GM18951 (cell line): ENCODE data around the gene IGFBP4.

Experiments used
- POLR2A ChIP-seq: IDR thresholded peaks from 4 replicates; pipeline ENCODE4 v1.6.1; 2011; ENCODE audit warnings: mild to moderate bottlenecking; ENCODE audit not compliant: insufficient read length, insufficient read depth; ENCODE audit errors: extremely low read depth
- in situ Hi-C: fragments of 300-500 bp; cut with MboI; formaldehyde crosslinking; loops from one replicate; pipeline ENCODE4 v1.12.0; 2022; ENCODE audit warnings: low sequenced_read_pairs, mixed read lengths, inconsistent platforms; ENCODE audit not compliant: unreplicated experiment

IGFBP4 gene

GRCh38 chr17:40462343-40463121, 19.3 kb downstream of the IGFBP4 start:
- in situ Hi-C loops = no loop called here
- TF ChIP-seq POLR2A = no peak

- no peak for TF ChIP-seq POLR2A
- in situ Hi-C loops = no loop called here
Observed at GRCh38 chr17:40463122-40463550, 19.9 kb downstream of the IGFBP4 start.

- TF ChIP-seq POLR2A = no peak
- in situ Hi-C loops = no loop called here
Observed at GRCh38 chr17:40464392-40464855, 21.2 kb downstream of the IGFBP4 start.

GRCh38 chr17:40466298-40466971, 23.2 kb downstream of the IGFBP4 start:
- TF ChIP-seq POLR2A = no peak
- in situ Hi-C loops = no loop called here

GRCh38 chr17:40467281-40467867, 24.1 kb downstream of the IGFBP4 start:
- TF ChIP-seq POLR2A = no peak
- in situ Hi-C loops = no loop called here

GRCh38 chr17:40468560-40468959, 25.3 kb downstream of the IGFBP4 start:
- in situ Hi-C loops = no loop called here
- TF ChIP-seq POLR2A = no peak

- in situ Hi-C loops = no loop called here
- TF ChIP-seq POLR2A = no peak
Observed at GRCh38 chr17:40469805-40470675, 26.8 kb downstream of the IGFBP4 start.

GRCh38 chr17:40470932-40471828, 27.9 kb downstream of the IGFBP4 start:
- in situ Hi-C loops = no loop called here
- TF ChIP-seq POLR2A = no peak

- in situ Hi-C loops = no loop called here
- no peak for TF ChIP-seq POLR2A
Observed at GRCh38 chr17:40471846-40472732, 28.8 kb downstream of the IGFBP4 start.

GRCh38 chr17:40472733-40473452, 29.6 kb downstream of the IGFBP4 start:
- in situ Hi-C loops = no loop called here
- TF ChIP-seq POLR2A = no peak
